NCI-H446 treated with DMSO at 0.1 percent for 48 hours (cell line): ENCODE results near the gene FPR1.
"Not testable (repeated sequence)": the region's sequence is repeated elsewhere in the genome, so short reads cannot be mapped to it uniquely, and the experiment has no call there.

Experiments
- DNase-seq: peaks from one replicate; lab custom pipeline; 2025; lab: John Stamatoyannopoulos, UW

FPR1 gene

DNA sequence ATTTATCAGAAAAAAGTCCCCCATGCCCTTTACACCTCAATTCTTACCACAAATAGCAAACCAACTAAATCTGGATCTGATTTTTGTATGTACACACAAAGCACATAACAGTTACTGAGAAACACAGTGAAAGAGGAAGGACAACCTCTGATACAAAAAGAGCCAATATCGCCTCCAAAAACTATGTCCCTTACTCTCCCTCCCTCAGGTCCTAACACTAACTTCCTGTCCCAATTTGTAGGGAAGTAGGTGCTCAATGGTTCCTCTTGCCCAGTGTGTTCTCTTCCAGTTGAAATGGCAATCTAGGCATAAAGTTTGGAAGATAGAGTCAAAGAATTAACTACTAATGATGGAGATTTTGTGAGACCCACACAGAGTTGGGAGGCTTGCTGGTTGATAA lies 27.5 kb upstream of the FPR1 start:
- no peak for DNase-seq

DNA sequence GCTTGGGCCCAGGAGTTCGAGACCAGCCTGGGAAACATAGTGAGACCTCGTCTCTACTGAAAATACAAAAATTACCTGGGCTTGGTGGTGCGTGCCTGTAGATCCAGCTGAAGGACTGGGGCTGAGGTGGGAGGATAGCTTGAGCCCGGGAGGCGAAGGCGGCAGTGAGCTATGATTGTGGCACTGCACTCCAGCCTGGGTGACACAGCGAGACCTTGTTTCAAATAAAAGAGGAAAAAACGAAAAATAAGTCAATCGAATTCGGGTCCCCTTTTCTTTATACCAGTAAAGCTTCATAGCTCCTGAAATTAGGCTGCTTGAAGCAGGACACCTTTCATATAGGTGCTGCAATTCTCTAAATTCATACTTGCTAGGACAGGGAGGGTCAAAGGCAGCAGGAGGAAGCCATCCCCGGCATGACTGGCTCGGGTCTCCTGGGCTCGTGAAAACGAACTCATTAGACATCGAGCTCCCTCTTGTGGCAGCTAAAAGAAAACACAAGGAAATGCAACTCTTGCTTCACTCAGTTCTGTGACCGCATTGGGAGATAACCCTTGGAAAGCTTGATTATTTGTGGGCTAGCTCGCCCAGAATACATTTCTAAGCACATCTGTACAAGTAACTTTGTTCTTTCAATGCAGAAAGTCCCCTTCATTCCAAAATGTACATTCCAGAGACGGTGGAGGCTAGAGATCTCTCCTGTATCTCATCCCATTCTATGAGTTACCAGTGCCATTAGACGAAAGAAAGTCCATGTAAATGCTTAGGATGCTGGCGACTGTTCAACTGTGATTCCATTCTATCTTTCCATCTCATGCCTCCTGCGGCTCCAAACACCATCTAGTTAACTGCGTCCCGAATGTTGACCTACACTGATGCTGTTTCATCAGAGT lies 26.1 kb upstream of the FPR1 start:
- DNase-seq, result peak; percentile 40

DNA sequence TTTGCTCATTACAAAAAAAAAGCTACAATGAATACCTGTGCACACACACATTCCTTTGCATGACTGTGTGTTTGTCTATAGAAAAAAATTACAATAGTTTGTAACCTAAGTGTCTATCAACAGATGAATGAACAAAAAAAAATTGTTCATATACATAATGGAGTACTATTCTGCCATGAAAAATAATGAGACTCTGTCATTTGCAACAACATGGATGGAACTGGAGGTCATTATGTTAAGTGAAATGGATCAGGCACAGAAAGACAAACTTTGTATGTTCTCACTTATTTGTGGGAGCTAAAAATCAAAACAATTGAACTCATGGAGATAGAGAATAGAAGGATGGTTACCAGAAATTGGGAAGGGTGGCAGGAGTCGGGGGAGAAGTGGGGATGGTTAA lies 24.9 kb upstream of the FPR1 start:
- not testable (repeated sequence) for DNase-seq

DNA sequence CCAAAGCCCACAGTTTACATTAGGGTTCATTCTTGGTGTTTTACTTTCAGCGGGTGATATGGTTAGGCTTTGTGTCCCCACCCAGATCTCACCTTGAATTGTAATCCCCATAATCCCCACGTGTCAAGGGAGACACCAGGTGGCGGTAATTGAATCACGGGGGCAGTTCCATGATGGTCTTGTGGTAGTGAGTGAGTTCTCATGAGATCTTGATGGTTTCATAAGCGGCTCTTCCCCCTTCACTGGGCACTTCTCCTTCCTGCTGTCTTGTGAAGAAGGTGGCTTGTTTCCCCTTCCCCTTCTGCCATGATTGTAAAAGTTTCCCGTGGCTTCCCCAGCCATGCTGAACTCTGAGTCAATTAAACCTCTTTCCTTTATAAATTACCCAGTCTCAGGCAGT lies 21.3 kb upstream of the FPR1 start:
- no peak for DNase-seq

DNA sequence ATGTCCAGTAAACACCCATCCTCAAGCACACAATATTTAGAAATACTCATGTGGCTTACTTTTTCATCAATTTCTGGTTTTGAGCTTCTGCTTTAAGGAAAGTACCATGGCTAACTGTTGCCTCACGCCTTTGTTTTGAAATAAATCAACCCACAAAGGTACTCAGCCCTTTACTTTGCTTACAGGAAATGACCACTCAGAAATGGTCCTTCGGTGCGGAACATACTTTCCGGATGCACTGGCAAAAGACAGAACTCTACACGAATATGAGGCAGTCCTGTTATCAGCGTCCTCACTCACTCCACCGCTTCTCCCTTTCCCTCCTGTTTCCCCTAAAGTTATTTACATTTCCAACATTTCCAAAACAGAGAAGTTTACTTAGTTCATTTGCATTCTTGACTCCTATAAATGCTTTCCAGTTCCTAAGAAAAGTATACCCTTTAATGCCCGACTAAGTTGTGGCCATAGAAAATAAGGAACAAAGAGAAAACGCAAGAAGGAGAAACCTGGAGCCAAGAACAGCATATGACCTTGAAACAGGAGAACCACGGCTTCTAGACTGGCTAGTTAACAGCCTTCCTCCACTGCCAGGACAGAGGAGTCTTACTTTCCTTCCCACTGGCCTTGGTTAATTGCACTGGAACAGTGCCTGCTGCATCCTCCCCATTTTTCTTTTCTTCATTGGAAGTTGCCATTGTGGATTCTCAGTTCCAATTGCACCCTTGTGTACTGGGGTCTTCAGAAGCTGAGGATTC lies 19.9 kb upstream of the FPR1 start:
- DNase-seq, result no peak

DNA sequence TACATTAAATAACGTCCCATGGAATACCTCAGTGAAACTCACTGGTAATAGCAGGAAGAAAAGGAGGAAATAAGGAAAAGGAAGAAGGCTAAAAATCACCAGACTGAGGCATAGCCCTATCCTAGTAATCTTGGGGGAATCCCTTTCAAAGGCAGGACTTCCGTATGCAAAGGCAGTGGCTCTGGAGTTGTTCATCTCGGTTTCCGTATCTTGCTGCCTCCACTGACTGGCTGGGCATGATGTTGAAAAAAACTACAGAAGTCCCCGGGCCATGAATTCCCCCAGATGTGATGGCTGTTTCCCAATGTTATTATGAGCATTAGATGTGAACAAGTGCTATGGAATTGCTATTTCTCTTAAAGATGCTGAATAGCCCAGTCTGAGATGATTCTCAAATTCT lies 14.8 kb upstream of the FPR1 start:
- no peak for DNase-seq

DNA sequence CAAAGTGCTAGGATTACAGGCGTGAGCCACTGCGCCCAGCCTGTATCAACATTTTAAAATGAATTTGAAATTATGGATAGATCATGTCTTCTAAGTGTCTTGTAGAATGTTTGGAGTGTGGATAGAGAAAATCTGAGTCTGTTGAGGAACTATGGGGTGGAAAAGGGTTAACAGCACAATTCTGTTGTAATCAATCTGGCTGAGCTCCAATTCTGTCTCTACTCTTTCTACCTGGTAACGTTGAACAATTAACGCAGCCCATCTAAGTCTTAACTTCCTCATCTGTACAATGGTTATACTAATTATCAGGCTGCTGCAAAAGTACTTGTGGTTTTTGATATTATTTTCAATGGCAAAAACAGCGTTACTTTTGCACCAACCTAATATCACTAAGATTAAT lies 13.4 kb upstream of the FPR1 start:
- DNase-seq, result no peak

DNA sequence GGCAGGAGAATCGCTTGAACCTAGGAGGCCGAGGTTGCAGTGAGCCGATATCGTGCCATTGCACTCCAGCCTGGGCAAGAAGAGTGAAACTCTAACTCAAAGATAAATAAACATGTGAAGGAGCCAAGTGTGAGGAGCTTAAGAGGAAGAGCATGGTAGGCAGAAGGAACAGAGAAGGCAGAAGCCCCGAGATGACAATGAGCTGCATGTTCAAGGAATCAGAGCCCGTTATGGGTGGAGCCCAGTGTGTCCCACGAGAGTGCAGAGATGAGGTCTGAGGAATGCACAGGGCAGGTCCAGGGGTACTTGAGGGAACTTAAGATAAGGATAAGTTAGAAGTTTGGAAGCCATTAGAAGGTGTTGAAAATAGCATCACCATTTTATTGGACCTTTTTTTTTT lies 10.0 kb upstream of the FPR1 start:
- no peak for DNase-seq

DNA sequence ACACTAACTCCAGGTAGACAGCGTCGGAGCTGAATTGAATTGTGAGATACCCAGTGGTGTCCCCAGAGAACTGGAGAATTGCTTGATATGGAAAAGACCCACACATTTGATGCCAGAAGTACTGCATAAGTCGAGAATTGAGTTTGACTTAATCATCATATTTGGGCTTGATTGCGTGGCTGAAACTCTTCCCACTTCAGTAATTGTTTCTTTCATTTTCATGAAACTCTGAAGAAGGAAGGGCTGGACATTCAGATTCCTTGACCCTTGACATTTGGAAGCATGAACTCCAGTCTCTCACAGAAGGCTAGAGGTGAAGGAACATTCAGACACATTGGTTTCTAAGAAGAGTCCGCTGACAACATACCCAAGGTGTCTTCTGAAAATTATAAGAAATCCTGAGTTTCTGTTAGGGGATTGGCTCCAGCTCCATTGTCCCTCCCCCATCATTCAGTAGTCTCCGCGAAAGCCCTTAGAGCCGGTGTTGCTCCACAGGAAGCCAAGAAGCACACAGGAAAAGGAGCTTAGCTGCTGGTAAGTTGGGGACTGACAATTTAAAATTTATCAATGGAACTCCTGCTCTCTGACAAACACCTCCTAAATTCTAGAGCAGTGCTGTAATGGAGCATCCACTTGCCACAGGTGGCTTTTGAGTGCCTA lies 9.1 kb upstream of the FPR1 start, which contains the start of gene FPR2:
Gene FPR2, plus strand, starts transcription at position 484 of the 660 bp plus-strand sequence. CDS start 7,479 bp downstream, outside the sequence.
- no peak for DNase-seq

DNA sequence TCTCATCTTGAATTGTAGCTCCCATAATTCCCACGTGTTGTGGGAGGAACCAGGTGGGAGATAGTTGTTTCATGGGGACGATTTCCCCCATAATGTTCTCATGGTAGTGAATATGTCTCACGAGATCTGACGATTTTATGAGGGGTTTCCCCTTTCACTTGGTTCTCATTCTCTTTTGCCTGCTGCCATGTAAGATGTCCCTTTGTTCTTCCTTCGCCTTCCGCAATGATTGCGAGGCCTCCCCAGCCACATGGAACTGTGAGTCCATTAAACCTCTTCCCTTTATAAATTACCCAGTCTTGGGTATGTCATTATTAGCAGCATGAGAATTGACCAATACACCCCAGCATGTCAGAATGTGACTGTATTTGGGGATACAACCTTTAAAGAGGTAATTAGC lies 3.9 kb upstream of the FPR1 start:
- no peak for DNase-seq

DNA sequence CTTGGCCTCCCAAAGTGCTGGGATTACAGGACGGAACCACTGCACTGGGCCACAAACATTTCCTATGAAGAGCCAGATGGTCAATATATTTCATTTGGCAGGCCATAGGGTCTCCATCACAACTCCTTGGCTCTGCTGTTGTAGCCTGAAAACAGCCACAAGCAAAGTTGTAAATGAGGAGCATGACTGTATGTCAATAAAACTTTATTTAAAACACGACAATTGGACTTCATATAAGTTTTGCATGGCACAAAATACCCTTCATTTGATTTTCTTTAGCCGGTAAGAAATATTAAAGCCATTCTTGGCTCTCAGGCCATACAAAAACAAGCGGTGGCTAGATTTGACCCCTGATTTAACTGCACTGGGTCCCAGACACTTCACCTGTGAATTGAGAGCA lies 3.1 kb upstream of the FPR1 start:
- no peak for DNase-seq

DNA sequence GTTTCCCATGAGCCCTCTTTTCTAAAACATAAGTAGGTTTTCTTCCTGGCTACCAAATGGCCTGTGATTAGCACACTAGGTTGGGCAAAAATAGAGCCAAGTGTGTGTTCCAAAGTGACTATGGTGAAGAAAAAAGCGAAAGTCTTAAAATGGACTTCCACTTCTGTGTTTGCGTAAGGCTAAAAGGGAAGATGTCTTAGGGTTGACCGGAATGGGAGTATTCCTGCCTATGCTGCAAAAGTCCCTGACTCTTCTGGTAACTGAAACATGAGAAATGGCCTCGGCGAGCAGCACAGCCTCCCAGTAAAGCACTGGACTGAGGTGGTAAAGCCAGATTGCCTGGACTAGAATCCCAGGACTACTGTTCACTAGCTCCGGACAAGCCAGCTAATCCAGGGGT lies 2.4 kb upstream of the FPR1 start:
- no peak for DNase-seq

DNA sequence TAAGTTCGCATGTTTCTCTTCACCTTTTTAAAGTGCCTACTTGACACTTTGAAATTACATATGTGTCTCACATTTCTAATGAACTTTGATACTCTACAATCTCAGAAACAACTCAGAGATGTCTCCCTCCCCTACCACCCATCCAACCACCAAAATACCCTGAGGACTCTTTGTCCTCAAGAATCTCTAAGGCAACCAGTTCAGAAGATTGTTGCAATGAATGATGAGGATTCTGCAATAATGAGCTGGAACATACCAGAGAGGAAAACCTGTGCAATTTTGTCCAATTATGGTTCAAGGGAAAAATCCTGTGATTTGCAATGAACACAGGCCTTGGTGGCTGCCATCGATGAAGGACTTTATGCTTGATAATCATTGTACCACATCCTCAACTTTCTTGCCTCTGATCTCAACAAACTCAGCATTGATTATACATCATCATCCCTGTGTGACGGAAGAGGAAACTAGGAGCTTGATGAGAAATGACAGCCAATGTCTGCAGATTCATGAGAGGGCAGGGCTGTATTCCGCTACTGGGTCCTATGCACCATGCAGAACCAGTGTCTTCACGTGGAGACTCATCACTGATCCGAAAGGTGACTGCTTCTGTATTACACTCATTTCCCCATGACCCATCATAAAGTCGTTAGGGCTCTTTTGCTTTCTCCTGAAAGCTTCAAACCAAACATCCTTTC lies 1.1 kb downstream of the FPR1 start:
- DNase-seq, result no peak

DNA sequence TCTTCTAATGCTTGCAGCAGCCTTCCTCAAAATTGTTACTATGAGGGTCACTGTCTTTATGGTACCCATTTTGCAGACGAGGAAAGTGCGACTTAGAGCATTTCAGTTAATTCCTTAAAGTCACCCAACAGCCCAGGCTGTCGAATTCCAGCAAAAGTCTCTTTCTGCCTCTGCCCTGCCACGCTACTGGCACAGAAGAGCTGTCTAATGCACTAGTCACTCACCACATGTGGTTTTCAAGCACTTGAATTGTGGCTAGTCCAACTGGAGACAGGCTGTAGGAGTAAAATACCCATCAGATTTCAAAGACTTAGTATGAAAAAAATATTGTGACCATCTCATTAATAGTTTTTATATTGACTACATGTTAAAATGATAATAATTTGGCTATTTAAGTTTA lies 1.7 kb downstream of the FPR1 start:
- DNase-seq, result no peak

DNA sequence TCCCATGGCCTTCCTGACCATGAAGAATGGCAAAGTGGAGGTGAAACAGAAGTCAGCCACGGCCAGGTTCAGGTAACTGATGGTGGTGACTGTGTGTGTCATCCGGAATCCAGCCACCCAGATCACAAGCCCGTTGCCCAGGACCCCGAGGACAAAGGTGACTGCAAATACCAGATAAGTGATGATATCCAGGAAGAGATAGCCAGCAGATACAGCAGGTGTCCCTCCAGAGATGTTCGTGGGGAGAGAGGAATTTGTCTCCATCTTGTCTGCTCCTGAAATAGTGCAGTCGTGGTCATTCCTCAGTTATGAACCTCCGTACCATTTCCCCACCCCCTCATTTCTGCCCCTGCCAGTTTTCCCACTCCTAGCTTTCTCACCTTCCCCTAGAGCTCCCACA lies 4.9 kb downstream of the FPR1 start:
- DNase-seq, result no peak

DNA sequence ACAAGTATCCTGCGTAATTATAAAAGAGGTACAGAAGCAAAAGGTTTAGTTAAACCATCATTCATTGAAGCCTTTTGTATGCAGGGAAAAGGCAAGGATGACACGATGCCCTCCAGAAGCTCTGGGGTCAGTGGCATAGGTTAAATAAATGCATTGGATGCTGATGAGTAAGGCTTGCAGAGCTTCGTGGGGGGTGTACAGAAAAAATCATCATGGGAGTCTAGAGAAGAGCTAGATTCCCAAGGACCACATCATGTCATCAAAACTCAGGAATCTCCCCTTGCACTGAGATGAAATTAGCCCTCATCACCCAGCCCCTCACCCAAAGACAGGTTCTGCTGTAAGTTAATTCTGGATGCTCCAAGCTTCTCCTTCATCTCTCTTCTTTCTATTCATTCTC lies 8.3 kb downstream of the FPR1 start:
- no peak for DNase-seq

DNA sequence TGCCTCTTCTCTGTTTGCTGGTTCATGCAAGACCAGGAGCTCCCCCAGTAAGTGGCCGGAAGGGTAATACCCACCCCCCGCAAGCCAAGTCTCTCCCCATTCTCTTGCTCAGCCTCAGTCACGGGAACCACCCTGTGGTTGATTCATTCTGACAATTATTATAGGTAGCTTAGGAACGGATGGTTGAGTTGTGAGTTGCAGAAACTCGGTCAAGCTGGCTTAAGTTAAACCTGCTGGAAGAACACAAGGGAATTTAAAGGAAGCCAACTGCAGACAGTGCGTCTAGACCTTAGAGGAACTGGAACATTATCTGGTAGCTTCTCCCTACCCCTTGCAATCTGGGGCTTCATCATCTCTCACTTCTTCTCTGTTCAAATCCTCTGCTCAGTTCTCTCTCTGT lies 8.9 kb downstream of the FPR1 start:
- no peak for DNase-seq

DNA sequence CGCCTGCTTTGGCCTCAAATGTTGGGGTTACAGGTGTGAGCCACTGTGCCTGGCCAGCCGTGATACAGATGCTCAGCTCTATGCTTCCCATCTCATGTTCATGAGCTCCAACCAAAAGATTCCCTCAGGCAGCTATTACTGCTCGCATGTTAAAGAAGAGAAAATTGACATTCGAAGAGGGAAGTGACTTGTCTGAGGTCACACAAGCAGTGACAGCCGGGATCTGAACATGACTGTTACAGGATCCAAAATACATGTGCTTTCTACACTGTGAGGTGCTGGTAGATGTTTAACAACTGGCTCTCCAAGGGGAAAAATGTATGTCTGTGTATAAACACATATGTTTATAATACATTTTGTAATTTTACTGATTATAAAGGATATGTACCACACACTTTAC lies 11.3 kb downstream of the FPR1 start:
- no peak for DNase-seq

DNA sequence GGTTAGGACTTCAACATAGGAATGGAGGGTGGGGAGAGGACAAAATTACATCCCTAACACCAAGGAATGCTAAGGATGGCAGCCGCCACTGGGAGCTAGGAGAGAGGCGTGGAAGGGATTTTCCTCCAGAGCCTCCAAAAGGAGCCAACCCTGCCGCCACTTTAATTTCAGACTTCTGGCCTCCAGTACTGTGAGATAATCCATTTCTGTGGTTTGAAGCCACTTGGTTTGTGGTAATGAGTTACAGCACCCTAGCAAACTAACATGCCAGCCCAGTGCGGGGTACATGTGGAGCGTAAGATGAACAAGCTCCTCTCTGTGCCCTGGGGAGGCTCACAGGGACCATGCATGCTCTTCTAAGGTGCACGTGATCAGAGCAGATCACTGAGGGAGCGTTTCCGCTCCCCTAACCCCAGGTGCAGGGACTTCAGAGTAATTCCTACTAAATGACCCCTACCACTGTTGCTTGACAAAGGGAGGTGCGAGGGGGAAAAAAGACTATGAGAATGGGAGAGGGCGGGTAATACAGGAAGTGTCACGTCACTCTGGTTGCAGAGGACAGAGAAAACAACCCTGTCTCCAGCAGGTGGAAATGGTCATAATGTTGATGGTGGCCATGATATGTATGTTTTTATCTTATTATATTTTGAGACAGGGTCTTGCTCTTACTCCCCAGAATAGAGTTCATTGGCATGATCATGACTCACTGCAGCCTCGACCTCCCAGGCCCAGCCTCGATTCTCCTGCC lies 12.0 kb downstream of the FPR1 start:
- no peak for DNase-seq

DNA sequence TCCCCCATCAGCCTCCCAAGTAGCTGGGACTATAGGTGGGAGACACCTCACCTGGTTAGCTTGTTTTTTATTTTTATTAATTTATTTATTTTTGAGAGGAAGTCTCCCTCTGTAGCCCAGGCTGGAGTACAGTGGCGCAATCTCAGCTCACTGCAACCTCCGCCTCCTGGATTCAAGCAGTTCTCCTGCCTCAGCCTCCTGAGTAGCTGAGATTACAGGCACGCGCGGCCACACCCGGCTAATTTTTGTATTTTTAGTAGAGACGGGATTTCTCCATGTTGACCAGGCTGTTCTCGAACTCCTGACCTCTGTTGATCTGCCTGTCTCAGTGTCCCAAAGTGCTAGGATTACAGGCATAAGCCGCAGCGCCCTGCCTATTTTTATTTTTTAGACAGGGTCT lies 13.2 kb downstream of the FPR1 start:
- not testable (repeated sequence) for DNase-seq

DNA sequence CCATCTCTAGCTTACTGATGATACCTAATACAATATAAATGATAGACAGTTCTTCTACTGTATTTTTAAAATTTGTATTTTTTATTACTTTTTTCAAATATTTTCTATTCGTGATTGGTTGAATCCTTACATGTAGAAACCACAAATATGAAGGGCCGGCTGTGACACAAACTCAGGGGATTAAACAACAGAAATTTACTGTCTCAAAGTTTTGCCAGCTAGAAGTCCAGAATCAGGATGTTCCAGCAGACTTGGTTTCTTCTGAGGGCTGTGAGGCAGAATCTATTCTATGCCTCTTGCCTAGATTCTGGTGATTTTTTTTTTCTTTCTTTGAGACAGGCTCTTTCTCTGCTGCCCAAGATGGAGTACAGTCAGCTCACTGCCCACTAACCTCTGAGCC lies 13.8 kb downstream of the FPR1 start:
- DNase-seq, result no peak

DNA sequence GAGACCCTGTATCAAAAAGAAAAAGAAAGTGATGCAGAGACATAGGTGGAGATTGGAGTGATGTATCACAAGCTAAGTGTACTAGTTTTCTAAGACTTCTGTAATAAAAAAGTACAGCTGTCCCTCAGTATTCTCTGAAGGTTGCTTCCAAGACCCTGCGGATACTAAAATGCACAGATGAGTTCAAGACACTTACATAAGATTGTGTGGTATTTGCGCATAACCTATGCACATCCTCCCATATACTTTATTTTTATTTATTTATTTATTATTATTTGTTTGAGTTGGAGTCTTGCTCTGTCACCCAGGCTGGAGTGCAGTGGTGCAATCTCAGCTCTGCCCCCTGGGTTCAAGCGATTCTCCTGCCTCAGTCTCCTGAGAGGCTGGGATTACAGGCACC lies 14.3 kb downstream of the FPR1 start:
- DNase-seq, result no peak
